ENCODE measurements around the gene ADGRE3. TPM values are rescaled to one million over a fixed set of nuclear protein-coding genes. Genes with fewer than 3 reads are reported as not detected.
A peak's percentile ranks its signal among the peaks of the same experiment; 100 is the strongest.
"Not testable (repeated sequence)": the region's sequence is repeated elsewhere in the genome, so short reads cannot be mapped to it uniquely, and the experiment has no call there.

ADGRE3 gene
- total RNA-seq, 1 donor = not detected

- H3K4me3 ChIP-seq (ENCODE audit: low read depth, low read length) = no peak overlapping the region
- TF ChIP-seq CTCF (IDR thresholded peaks at IDR 0.05; ENCODE audit: insufficient read depth, low read depth, low read length) = no peak
- no peak for DNase-seq (ENCODE audit: low read depth)
Measured at GRCh38 chr19:14611051-14611450, 63.6 kb downstream of the ADGRE3 start.

- no peak for TF ChIP-seq CTCF (IDR thresholded peaks at IDR 0.05; ENCODE audit: insufficient read depth, low read depth, low read length)
- DNase-seq (ENCODE audit: low read depth) = no peak
- no peak overlapping the region for H3K4me3 ChIP-seq (ENCODE audit: low read depth, low read length)
Measured at GRCh38 chr19:14606627-14607026, 68.0 kb downstream of the ADGRE3 start.

DNA sequence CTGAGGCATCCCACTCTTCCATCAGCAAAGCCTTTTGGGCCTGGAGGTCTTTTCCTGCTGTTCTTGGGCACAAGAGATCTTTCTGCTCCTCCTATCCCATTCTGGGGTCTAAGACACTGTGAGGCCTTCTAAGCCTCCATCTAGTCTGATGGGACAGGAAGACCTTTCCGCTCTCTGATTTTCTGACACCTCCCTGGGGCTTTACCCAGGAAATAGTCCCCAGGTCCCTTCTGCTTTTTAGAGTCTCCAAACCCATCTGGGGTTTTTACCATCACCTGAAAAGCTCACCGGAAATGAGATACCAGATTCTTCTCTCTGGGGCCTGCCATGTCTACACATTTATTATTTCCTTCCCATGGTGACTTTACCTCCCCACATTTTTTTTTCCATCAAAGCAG is 70.7 kb downstream of the ADGRE3 start:
- H3K4me3 ChIP-seq (ENCODE audit: low read depth, low read length) = no peak overlapping the region
- no peak for DNase-seq (ENCODE audit: low read depth)
- TF ChIP-seq CTCF (IDR thresholded peaks at IDR 0.05; ENCODE audit: insufficient read depth, low read depth, low read length) = no peak

GRCh38 chr19:14599548-14600147 is 75.0 kb downstream of the ADGRE3 start:
- no peak overlapping the region for H3K4me3 ChIP-seq (ENCODE audit: low read depth, low read length)
- TF ChIP-seq CTCF (IDR thresholded peaks at IDR 0.05; ENCODE audit: insufficient read depth, low read depth, low read length) = no peak
- DNase-seq (ENCODE audit: low read depth) = no peak

DNA sequence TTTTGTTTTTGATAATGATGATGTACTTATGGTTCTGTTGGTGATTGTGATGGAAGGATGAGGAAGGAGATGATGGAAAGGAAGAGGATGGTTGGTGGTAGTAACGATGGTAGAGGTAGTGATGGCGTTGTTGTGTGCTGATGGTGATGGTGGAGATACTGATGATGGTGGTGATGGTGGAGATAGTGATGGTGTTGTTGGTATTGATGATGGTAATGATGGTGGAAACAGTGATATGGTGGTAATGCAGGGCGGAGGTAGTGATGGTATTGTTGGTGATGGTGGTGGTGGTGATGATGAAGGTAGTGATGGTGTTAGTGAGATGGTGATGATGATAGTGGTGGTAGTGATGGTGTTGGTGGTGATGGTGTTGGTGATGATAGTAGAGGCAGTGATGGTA is 79.1 kb downstream of the ADGRE3 start:
- no peak for DNase-seq (ENCODE audit: low read depth)

DNA sequence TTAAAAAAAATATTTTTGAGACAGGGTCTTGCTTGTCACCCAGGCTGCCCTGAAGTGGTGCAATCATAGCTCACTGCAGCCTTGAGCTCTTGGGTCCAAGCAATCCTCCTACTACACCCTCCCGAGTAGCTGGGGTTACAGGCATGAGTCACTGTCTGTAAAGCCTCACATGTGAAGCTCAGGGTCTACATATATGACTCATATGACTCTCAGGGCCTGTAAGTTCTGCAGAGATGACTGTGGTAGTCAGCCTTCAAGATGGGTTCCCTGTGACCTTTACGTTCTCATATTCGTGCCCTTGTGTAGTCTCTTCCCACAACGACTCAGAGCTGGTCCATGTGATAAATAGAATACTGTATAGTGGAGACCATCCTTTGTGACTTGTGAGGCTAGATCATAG is 85.2 kb downstream of the ADGRE3 start:
- not testable (repeated sequence) for DNase-seq (ENCODE audit: low read depth); H3K4me3 ChIP-seq (ENCODE audit: low read depth, low read length)

More for the DNA sequence above, 79.1 kb downstream of the ADGRE3 start:
- TF ChIP-seq CTCF (IDR thresholded peaks at IDR 0.05; ENCODE audit: insufficient read depth, low read depth, low read length) = no peak
- no peak overlapping the region for H3K4me3 ChIP-seq (ENCODE audit: low read depth, low read length)

DNA sequence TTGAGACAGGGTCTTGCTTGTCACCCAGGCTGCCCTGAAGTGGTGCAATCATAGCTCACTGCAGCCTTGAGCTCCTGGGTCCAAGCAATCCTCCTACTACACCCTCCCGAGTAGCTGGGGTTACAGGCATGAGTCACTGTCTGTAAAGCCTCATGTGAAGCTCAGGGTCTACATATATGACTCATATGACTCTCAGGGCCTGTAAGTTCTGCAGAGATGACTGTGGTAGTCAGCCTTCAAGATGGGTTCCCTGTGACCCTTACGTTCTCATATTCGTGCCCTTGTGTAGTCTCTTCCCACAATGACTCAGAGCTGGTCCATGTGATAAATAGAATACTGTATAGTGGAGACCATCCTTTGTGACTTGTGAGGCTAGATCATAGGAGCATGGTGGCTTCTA is 89.5 kb downstream of the ADGRE3 start:
- peak; percentile 32 for DNase-seq (ENCODE audit: low read depth)
- H3K4me3 ChIP-seq (ENCODE audit: low read depth, low read length) = not testable (repeated sequence)

DNA sequence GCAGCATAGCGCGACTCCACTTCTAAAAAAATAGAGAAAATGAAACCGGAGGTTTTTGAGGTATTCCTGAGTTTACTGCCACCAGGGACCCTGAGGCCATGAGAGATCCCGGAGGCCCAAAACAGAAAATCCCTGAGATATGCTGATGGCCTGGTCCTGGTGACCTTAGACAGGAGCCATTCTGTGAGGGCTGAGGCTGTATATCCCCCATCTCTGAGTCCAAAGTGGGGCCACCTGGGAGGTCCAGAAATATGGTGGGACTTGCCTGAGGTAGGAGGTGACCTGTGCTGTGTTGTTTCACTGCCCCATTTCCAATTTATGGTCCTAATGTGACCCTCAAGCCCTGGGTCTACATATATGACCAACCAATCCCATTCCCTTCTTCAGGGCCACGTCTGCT is 90.3 kb downstream of the ADGRE3 start:
- not testable (repeated sequence) for H3K4me3 ChIP-seq (ENCODE audit: low read depth, low read length); DNase-seq (ENCODE audit: low read depth)
